ENCODE results near the gene USP6. TPM values are rescaled to one million over a fixed set of nuclear protein-coding genes. Genes with fewer than 3 reads are reported as not detected.
"Not testable (repeated sequence)": the region's sequence is repeated elsewhere in the genome, so short reads cannot be mapped to it uniquely, and the experiment has no call there.

Gene USP6
- total RNA-seq, 1 experiment from 2014 or later, result 0.10 TPM

GRCh38 chr17:5137511-5138197, 21.8 kb downstream of the USP6 start:
- CTCF ChIA-PET; RAD21 ChIA-PET (ENCODE audit: low non-redundant PET in 1 of 2, low total read pairs in 2 of 2, uncharacterized antibody in 2 of 2, unreplicated experiment in 2 of 2); BruUV-seq (replicated peaks); H2AFZ ChIP-seq (ENCODE audit: low read depth, low read length, poor library complexity, severe bottlenecking); H3K4me1 ChIP-seq (ENCODE audit: control insufficient read depth in 1 of 2, insufficient read depth in 2 of 2, low read length in 2 of 2); H4K20me1 ChIP-seq (ENCODE audit: insufficient read depth); intact Hi-C loops (cut with micrococcal nuclease); H3K27me3 ChIP-seq (ENCODE audit: insufficient read depth, low read length); H3K36me3 ChIP-seq (ENCODE audit: control insufficient read depth in 1 of 2, insufficient read depth in 2 of 2, low read length in 2 of 2); ATAC-seq; H3K9me2 ChIP-seq (ENCODE audit: insufficient read depth); H3K27ac ChIP-seq (ENCODE audit: low read depth, low read length); H3K79me2 ChIP-seq (ENCODE audit: insufficient read depth, low read length); H3K4me3 ChIP-seq (replicated peaks in 1 of 2; ENCODE audit: low read depth in 1 of 2, low read length in 2 of 2); DNase-seq (ENCODE audit: low read depth, low spot score); H3K9me3 ChIP-seq (ENCODE audit: control insufficient read depth in 1 of 2, insufficient read depth in 1 of 2, low read depth in 1 of 2, low read length in 2 of 2); H3K4me2 ChIP-seq (ENCODE audit: low read length); POLR2A ChIA-PET; H3K9ac ChIP-seq (ENCODE audit: low read length): not testable (repeated sequence)

DNA sequence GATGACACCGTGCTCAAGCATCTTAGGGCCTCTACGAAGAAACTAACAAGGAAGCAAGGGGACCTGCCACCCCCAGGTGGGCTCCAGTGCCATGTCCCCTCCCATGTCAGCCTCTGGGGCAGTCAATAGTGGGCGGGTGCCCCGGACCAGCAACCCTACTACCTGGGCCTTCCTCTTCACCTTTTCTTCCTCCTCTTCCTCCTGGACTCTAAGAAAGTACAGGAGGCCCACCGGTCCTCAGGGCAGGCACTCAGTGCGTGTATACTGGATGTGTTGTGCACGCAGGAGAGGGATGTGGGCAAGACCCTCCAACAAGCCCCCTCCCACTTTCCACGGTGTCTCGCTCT, 22.3 kb downstream of the USP6 start:
- H3K9ac ChIP-seq (ENCODE audit: low read length); POLR2A ChIA-PET; H3K79me2 ChIP-seq (ENCODE audit: insufficient read depth, low read length); H3K27me3 ChIP-seq (ENCODE audit: insufficient read depth, low read length); H2AFZ ChIP-seq (ENCODE audit: low read depth, low read length, poor library complexity, severe bottlenecking); ATAC-seq; H3K9me2 ChIP-seq (ENCODE audit: insufficient read depth); H4K20me1 ChIP-seq (ENCODE audit: insufficient read depth); H3K9me3 ChIP-seq (ENCODE audit: control insufficient read depth in 1 of 2, insufficient read depth in 1 of 2, low read depth in 1 of 2, low read length in 2 of 2); BruUV-seq (replicated peaks); RAD21 ChIA-PET (ENCODE audit: low non-redundant PET in 1 of 2, low total read pairs in 2 of 2, uncharacterized antibody in 2 of 2, unreplicated experiment in 2 of 2); H3K4me2 ChIP-seq (ENCODE audit: low read length); H3K27ac ChIP-seq (ENCODE audit: low read depth, low read length); CTCF ChIA-PET; DNase-seq (ENCODE audit: low read depth, low spot score); H3K4me1 ChIP-seq (ENCODE audit: control insufficient read depth in 1 of 2, insufficient read depth in 2 of 2, low read length in 2 of 2); intact Hi-C loops (cut with micrococcal nuclease); H3K4me3 ChIP-seq (replicated peaks in 1 of 2; ENCODE audit: low read depth in 1 of 2, low read length in 2 of 2); H3K36me3 ChIP-seq (ENCODE audit: control insufficient read depth in 1 of 2, insufficient read depth in 2 of 2, low read length in 2 of 2): not testable (repeated sequence)
